Activated naive CD8-positive, alpha-beta T cell treated with anti-CD3 and anti-CD28 coated beads for 36 hours (primary cell): ENCODE results near the gene NPSR1. TPM values are rescaled to one million over a fixed set of nuclear protein-coding genes. Genes with fewer than 3 reads are reported as not detected.

Experiments used
- DNase-seq: peaks from one replicate; pipeline ENCODE4 v3.0.0; 2021
- H3K27ac Mint-ChIP-seq: one replicate; pipeline ENCODE4 v1.8.0; 2022; ENCODE audit warnings: mild to moderate bottlenecking, moderate library complexity, mixed read lengths
- H3K27me3 Mint-ChIP-seq: one replicate; pipeline ENCODE4 v1.8.0; 2022; ENCODE audit warnings: mild to moderate bottlenecking, mixed read lengths
- H3K36me3 Mint-ChIP-seq: one replicate; pipeline ENCODE4 v1.8.0; 2021; ENCODE audit warnings: mild to moderate bottlenecking, mixed read lengths
- H3K4me1 Mint-ChIP-seq: one replicate; pipeline ENCODE4 v1.8.0; 2021; ENCODE audit warnings: mixed read lengths
- H3K4me3 Mint-ChIP-seq: one replicate; pipeline ENCODE4 v1.8.0; 2022; ENCODE audit warnings: mild to moderate bottlenecking, moderate library complexity, mixed read lengths
- H3K9me3 Mint-ChIP-seq: one replicate; pipeline ENCODE4 v1.8.0; 2022; ENCODE audit warnings: mixed read lengths
- total RNA-seq, 2 experiments: library from RNA; stranded (reverse); gene quantifications; one replicate each; pipeline ENCODE4 v1.2.3, GENCODE V29; 2021

Gene NPSR1
- total RNA-seq, 2 experiments from 2014 or later = not detected

DNA sequence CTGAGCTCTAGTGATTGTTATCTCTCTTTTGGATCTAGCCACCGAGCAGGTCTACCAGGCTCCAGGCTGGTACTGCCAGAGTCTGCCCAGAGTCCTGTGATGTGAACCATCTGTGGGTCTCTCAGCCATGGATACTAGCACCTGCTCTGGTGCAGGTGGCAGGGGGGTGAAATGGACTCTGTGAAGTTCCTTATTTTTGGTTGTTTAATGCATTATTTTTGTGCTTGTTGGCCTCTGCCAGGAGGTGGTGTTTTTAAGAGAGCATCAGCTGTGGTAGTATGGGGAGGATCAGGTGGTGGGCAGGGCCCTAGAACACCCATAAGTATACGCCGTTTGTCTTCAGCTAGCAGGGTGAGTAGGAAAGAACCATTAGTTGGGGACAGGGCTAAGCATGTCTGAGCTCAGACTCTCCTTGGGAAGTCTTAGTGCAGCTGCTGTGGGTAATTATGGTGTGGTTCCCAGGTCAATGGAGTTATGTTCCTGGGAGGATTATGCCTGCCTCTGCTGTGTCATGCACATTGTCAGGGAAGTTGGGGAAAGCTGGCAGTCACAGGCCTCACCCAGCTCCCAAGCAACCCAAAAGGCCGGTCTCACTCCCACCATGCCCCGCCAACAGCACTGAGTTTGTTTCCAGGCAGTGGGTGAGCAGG is 81.8 kb downstream of the NPSR1 start:
- Mint-ChIP-seq H3K4me1 (no peaks in the 10 kb centered on the region), H3K9me3 (peaks cover 3% of the 10 kb centered on the region), H3K27me3 (peaks cover 12% of the 10 kb centered on the region), H3K4me3 (no peak overlapping the region), H3K36me3 (no peaks in the 10 kb centered on the region), H3K27ac (no peak overlapping the region)
- no peak for DNase-seq

DNA sequence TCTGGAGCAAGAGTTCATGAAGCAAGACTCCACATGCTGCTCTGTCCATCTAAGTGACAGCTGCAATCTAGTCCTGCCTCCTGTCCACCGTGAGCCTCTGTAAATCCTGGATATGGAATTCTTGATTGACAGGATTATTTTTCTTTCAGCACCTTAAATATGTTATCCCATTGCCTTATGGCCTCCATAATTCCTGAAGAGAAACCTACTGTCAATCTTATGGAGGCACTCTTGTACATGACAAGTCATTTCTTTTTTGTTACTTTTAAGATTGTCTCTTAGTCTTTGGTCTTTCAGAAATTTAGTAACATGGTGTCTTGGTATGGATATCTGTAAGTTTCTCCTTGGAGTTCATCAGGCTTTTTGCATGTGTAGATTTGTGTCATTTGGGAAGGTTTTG is 82.8 kb downstream of the NPSR1 start:
- DNase-seq = no peak
- Mint-ChIP-seq H3K4me3 (no peak overlapping the region), H3K9me3 (peaks cover 3% of the 10 kb centered on the region), H3K27me3 (peaks cover 12% of the 10 kb centered on the region), H3K27ac (no peak overlapping the region), H3K4me1 (no peaks in the 10 kb centered on the region), H3K36me3 (no peaks in the 10 kb centered on the region)

DNA sequence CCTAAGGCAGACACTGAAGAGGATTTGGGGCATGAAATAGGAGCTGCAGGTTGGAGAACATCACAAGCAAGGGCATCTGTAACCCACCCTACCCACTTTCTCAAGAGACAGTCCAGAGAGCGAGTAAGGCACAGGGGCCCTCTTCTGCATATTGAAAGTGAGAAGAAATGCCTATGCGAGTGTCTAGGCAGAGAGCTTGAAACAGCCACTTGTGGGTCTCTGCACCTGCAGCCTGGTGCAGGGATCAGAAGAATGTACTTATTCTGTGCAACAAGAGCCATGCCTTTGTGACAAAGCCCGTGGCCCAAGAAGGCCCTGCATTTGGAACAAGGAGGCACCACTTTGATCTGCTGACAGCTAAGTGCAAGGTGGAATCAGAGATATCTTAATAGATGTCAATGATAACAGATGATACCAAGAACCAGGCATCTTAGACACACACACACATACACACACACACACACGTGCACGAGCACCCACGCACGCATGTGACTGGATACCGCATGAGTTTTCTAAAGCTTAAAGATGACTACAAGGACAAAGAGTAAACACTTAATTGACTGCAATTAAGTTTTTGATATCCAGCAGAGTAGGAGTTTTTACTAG is 89.3 kb downstream of the NPSR1 start:
- H3K4me1 Mint-ChIP-seq = no peaks in the 10 kb centered on the region
- H3K9me3 Mint-ChIP-seq = peaks cover 3% of the 10 kb centered on the region
- H3K4me3 Mint-ChIP-seq = no peak overlapping the region
- H3K27ac Mint-ChIP-seq = no peak overlapping the region
- peaks cover 10% of the 10 kb centered on the region for H3K27me3 Mint-ChIP-seq
- no peak for DNase-seq
- no peaks in the 10 kb centered on the region for H3K36me3 Mint-ChIP-seq

DNA sequence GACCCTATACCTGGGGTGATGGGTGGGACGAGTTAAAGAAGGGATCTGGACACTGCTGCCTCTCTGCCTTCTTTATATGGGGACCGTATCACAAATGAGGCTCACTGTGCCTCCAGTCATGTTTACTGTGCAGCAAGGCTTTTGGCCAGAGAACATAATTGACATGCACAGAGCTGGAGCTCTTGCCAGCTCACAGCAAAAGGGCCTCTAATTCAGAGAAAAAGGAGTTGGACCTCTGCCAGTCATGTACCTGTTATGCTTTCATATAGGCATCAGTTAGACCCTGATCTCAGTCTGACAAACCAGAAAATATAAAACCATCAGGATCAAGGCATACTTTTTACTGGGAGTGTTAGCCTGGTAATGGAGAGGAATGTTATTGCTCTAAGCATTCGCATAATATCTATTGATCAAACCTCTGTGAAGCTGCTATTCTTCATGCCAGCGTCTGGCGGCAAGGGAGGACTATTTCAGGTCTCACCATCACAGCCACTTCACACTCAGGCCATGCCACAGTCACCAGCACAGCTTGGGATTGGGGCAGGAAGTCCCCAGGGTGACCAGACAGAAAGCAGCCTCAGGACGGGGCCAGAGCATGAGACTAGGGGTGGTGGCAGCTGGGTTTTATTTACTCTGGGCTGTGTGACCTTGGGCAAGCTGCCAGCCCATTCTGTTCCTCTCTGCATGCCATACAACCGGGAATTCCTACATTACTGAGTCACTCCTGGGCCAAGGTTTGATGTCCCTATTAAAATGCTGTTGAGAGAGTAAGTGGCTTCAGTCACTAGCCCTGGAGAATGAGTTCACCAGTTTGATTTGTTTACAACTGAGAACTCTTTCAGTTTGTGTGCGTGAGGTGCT is 90.1 kb downstream of the NPSR1 start:
- H3K27me3 Mint-ChIP-seq = peaks cover 7% of the 10 kb centered on the region
- no peaks in the 10 kb centered on the region for H3K36me3 Mint-ChIP-seq
- no peaks in the 10 kb centered on the region for H3K4me1 Mint-ChIP-seq
- H3K4me3 Mint-ChIP-seq = no peak overlapping the region
- no peak for DNase-seq
- H3K9me3 Mint-ChIP-seq = peaks cover 1% of the 10 kb centered on the region
- H3K27ac Mint-ChIP-seq = no peak overlapping the region

GRCh38 chr7:34748728-34749089 is 90.7 kb downstream of the NPSR1 start:
- Mint-ChIP-seq H3K4me3 (no peak overlapping the region), H3K9me3 (no peaks in the 10 kb centered on the region), H3K36me3 (no peaks in the 10 kb centered on the region), H3K27ac (no peak overlapping the region), H3K4me1 (no peaks in the 10 kb centered on the region), H3K27me3 (peaks cover 3% of the 10 kb centered on the region)
- DNase-seq = no peak

GRCh38 chr7:34749446-34749845 is 91.4 kb downstream of the NPSR1 start:
- H3K4me1 Mint-ChIP-seq = no peaks in the 10 kb centered on the region
- H3K9me3 Mint-ChIP-seq = no peaks in the 10 kb centered on the region
- no peak overlapping the region for H3K27ac Mint-ChIP-seq
- no peak for DNase-seq
- H3K27me3 Mint-ChIP-seq = peaks cover 3% of the 10 kb centered on the region
- H3K36me3 Mint-ChIP-seq = no peaks in the 10 kb centered on the region
- no peak overlapping the region for H3K4me3 Mint-ChIP-seq

DNA sequence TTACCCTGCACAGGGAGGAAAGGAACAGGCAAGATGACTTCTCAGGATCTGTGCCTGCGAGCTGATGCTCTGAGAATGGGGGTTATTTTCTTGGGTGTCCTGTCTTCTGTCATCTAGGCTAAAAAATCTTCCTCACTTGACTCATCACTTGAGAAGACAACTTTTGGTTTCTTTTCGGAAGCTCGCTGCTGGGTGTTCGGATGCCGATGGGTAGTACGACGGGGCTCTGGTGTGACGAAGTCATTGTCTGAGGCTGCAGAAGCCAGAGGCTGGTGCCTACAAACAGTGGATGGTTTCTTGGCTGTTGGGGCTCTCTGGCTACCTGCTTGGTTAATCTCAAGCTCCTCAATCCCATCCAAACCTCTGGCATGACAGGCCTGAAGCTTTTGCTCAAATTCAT is 92.2 kb downstream of the NPSR1 start:
- DNase-seq = no peak
- Mint-ChIP-seq H3K9me3 (no peaks in the 10 kb centered on the region), H3K4me1 (no peaks in the 10 kb centered on the region), H3K27me3 (peaks cover 3% of the 10 kb centered on the region), H3K36me3 (no peaks in the 10 kb centered on the region), H3K27ac (no peak overlapping the region), H3K4me3 (no peak overlapping the region)

DNA sequence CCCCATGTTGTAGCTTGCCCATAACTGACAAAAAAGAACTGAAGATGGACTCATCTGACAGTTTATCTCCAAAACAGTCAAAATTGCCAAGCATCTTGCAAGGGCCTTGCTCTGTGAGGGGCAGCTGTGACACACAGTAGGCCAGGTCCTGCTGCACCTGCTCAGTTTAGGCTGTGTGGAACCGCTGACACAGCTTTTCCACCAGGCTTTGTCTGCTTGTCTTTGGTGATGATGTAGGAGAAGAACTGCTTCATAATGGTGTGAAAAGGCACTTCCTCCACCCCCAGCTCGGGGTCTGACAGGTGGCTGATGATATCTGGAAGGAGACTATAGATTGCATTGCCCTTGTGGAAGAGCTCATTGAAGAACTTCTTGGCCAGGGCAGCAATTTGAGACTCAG is 92.6 kb downstream of the NPSR1 start:
- no peak for DNase-seq
- Mint-ChIP-seq H3K36me3 (no peaks in the 10 kb centered on the region), H3K4me3 (no peak overlapping the region), H3K4me1 (no peaks in the 10 kb centered on the region), H3K27me3 (peaks cover 3% of the 10 kb centered on the region), H3K27ac (no peak overlapping the region), H3K9me3 (no peaks in the 10 kb centered on the region)

DNA sequence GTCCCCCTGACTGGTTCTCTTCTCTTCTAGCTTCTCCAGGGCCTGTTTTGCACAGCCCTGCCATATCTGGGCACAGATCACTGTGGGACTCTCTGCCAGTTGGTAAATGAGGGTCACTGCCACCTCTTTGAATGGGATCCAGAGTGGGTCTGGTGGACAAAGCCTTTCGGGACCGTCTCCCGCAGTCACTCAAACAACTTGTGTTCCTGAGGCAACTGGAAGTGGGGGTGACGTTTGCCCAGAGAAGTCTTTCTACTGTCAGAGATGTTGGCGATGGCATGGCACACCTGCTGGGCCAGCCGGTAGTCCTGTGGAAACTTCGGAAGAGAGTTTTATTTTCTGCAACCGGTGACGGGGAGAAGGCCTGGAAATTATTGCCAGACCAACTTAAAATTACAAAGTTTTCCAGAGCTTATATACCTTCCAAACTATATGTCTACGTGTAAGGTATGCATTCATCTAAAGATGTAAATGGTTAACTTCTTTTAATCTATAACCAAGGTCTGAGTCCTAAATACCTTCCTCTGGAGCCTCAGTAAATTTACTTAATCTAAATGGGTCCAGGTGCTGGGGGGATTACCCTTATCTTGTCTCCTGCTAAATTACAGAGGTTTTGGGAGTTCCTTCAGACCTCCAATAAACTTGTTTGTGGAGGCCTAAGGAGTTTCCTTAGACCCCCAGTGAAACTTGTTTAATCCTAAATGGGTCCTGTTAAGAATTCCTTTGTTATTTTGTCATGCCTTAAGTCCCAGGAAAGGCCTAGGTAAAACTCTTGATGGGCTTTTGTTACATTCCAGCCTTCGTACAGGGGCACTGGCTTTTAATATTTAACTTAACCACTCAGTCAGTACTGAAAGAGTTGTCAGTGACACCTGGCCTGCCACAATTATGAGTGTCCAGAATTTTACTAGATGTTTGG is 94.0 kb downstream of the NPSR1 start:
- no peaks in the 10 kb centered on the region for H3K9me3 Mint-ChIP-seq
- DNase-seq = no peak
- no peaks in the 10 kb centered on the region for H3K4me1 Mint-ChIP-seq
- H3K4me3 Mint-ChIP-seq = no peak overlapping the region
- H3K27me3 Mint-ChIP-seq = no peaks in the 10 kb centered on the region
- no peaks in the 10 kb centered on the region for H3K36me3 Mint-ChIP-seq
- no peak overlapping the region for H3K27ac Mint-ChIP-seq

- Mint-ChIP-seq H3K36me3 (no peaks in the 10 kb centered on the region), H3K4me3 (no peak overlapping the region), H3K27me3 (peaks cover 5% of the 10 kb centered on the region), H3K4me1 (no peaks in the 10 kb centered on the region), H3K9me3 (no peaks in the 10 kb centered on the region), H3K27ac (no peak overlapping the region)
- no peak for DNase-seq
These were observed 94.9 kb downstream of the NPSR1 start for GRCh38 chr7:34752929-34753328.

DNA sequence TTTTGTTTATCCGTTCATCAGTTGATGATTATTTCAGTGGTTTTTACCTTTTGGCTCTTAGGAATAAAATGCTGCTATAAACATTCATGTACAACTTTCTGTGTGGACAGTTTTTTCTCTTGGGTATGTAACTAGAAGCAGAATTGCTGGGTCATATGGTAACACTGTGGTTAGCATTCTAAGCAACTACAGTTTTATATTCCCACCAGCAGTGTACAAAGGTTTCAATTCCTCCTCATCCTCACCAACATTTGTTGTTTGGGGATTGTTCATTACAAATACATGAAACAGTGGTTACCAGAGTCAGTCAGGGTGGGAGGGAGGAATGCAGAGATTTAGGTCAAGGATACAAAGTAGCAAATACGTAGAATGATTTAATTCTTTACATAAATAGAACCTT is 97.0 kb downstream of the NPSR1 start:
- H3K4me1 Mint-ChIP-seq = no peaks in the 10 kb centered on the region
- no peak for DNase-seq
- H3K27ac Mint-ChIP-seq = no peak overlapping the region
- H3K36me3 Mint-ChIP-seq = no peaks in the 10 kb centered on the region
- H3K9me3 Mint-ChIP-seq = no peaks in the 10 kb centered on the region
- peaks cover 5% of the 10 kb centered on the region for H3K27me3 Mint-ChIP-seq
- no peak overlapping the region for H3K4me3 Mint-ChIP-seq

GRCh38 chr7:34756025-34756437 is 98.0 kb downstream of the NPSR1 start:
- DNase-seq = no peak
- Mint-ChIP-seq H3K4me1 (no peaks in the 10 kb centered on the region), H3K4me3 (no peak overlapping the region), H3K9me3 (no peaks in the 10 kb centered on the region), H3K27ac (no peak overlapping the region), H3K27me3 (peaks cover 5% of the 10 kb centered on the region), H3K36me3 (no peaks in the 10 kb centered on the region)

- H3K4me3 Mint-ChIP-seq = no peak overlapping the region
- peaks cover 5% of the 10 kb centered on the region for H3K27me3 Mint-ChIP-seq
- no peaks in the 10 kb centered on the region for H3K9me3 Mint-ChIP-seq
- no peak overlapping the region for H3K27ac Mint-ChIP-seq
- H3K36me3 Mint-ChIP-seq = no peaks in the 10 kb centered on the region
- no peaks in the 10 kb centered on the region for H3K4me1 Mint-ChIP-seq
- DNase-seq = no peak
These were observed 98.7 kb downstream of the NPSR1 start for GRCh38 chr7:34756691-34757090.

DNA sequence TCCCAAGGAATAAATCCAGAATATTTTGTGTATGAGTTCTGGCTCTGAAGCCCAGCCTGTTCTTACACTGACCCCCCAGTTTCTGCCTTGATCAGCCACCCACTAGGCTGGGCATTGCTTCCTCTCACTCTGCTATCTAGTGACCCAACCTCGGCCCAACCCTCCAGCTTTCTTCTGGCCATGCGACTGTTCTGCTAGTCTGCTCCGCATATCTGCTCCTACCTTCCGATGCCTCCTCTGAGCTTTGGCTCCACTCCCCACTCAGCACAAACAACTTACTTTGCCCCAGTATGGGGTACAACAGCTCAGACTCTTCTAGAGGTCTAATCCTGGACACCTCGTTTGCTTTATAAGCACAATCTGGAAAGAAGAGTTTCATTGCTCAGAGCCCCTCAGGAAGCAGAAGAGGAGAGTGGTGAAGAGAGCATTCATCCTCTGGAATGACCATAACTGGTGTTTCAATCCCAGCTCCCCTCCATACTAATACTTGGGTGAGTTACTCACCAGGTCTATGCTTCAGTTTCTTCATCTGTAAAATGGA is 99.6 kb downstream of the NPSR1 start:
- H3K27me3 Mint-ChIP-seq = peaks cover 5% of the 10 kb centered on the region
- H3K9me3 Mint-ChIP-seq = no peaks in the 10 kb centered on the region
- no peak overlapping the region for H3K4me3 Mint-ChIP-seq
- H3K36me3 Mint-ChIP-seq = no peaks in the 10 kb centered on the region
- no peak overlapping the region for H3K27ac Mint-ChIP-seq
- H3K4me1 Mint-ChIP-seq = no peaks in the 10 kb centered on the region
- DNase-seq = no peak
